Astrocyte of the hippocampus (primary cell): ENCODE results near the gene PPIL6.
A peak's percentile ranks its signal among the peaks of the same experiment; 100 is the strongest.
"Not testable (repeated sequence)": the region's sequence is repeated elsewhere in the genome, so short reads cannot be mapped to it uniquely, and the experiment has no call there.

Experiments
- DNase-seq: peaks from one replicate; pipeline ENCODE4 v3.0.0; 2011; ENCODE audit warnings: low read depth, low spot score

The PPIL6 gene

DNA sequence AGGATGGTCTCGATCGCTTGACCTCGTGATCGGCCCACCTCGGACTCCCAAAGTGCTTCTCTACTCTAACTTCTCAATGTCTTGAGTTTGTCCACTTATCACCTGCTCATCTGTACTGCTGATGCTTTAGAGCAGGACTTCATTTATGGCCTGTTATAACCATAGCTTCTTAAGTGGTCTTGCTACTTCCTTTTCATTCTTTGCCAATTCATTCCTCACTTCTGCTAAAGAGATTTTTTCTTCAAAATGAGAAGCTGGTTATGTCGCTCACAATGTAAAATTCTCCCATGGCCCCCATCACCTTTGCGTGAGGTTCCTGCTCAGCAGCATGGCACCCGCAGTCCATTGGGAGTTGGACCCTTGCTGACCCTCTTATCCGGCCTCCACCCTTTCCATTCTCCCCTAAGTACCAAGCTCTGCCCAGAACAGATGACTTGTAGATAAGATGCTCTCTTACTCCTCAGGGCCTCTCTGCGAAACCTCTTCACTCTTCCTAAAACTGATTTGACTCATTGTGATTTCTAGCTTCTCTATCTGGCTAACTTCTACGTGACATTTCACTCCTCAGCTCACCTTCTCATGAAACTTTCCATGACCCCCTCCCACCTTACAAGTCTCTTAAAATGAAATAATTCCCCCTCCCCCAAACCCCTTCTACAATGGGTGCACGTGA, 44.2 kb downstream of the PPIL6 start:
- no peak for DNase-seq

- DNase-seq = peak; percentile 39
Measured at GRCh38 chr6:109393886-109394281, 46.5 kb downstream of the PPIL6 start.

GRCh38 chr6:109393157-109393885, 47.1 kb downstream of the PPIL6 start:
- no peak for DNase-seq

GRCh38 chr6:109389650-109390274, 50.7 kb downstream of the PPIL6 start:
- no peak for DNase-seq

DNA sequence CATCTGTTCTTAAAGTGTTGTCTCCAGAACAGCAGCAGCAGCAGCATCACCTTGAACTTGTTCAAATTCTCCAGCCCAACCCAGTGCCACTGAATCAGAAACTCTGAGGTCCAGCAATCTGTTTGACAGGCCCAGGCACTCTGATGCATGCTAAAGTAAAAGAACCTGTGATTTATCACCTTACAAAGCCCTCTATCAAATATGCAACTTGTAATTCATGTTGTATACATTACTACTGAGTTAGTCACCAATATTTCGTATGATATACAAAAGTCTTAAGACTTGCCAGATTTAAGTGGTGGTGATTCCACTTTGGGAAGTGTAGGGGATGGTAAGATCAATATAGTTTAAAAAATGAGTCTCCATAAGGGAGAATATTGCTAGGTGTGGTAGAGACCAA, 52.2 kb downstream of the PPIL6 start:
- DNase-seq = no peak

DNA sequence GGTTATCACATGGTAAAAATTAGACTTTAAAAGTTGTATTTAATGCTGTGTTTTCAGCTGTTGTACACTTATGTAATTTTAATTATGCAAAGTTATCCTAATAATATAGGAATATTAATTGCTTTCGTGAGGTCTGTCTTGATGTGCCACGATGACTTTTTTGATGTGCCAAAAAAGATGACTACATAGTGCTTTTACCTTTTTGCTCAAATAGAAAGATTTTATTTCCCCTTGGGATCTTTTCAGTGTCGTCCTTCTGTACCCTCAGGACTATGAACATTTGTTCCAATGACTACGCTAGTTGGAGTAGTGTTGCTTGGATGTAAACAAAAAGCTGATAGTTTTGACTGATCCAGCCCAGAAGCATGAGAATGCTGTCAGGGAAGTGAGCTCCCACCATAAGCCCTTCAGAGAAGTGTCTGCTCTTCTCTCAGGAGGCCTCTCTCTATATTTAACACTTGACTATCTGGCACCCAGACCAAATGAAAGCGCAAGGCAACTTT, 56.9 kb downstream of the PPIL6 start:
- no peak for DNase-seq

- DNase-seq = peak; percentile 96
Measured at GRCh38 chr6:109382576-109383437, 57.6 kb downstream of the PPIL6 start.

DNA sequence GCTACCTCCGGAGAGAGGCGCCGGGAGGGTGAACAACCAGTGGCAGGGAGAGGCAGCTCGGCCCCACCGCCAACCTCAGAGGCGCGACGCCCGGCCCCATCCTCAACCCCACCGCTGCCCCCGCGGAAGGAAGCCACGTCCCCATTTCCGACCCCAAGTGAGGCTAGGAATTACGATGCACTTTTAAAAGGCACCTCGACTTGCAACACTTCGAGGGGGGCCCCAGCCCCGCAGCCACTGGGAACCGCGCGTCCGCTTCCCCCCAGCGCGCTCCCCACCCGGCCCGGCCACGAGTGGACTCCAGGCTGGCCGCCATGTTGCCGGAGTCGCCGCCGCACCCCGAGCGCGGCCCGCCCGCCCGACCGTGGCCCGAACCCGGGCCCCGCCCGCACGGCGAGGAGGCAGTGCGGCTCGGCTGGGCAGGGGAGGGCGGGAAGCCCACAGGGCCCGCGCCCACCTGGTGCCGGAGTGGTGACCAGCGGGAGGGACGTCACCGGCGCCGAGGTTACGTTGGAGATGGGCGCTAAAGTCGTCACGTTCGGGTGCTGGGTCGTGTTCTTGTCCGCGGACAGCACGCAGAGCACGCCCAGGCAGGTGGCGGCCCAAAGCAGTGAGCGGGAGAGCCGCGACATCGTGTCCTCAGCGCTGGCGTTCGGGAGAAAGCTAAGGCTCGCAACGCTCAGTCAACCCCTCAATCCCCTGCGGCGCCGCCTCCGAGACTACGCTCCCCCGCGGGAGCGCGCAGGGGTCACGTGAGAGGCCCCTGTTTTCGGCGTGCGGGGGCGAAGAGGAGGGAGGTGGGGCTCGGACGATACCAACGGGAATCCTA, 58.5 kb downstream of the PPIL6 start, which contains the start of gene CD164:
CD164 (minus strand) TSS at position 721 of the 829 bp plus-strand sequence; CDS start at position 632, 89 bp downstream.
- peak; percentile 97 for DNase-seq

- DNase-seq = no peak
Measured at GRCh38 chr6:109381061-109381746, 59.2 kb downstream of the PPIL6 start.

- peak; percentile 49 for DNase-seq
Measured at GRCh38 chr6:109379711-109380110, 60.7 kb downstream of the PPIL6 start.

DNA sequence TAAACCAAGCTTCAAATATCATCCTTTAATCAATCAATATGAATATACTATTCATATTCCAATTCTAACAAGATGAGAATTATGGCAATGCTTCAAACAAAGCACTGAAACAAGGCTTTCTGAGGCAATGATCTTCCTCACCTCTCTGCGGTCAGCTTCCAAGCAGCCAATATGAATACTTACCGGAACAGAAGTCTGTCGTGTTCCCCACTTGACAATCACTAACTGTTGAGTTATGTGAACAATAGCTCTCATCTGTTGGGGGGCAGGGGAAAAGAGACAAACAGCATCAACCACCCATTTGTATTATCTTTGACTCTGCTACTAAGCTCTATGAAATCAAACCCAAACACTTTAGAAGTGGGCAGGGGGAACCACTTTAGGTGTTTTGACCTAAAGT, 62.7 kb downstream of the PPIL6 start:
- no peak for DNase-seq

- no peak for DNase-seq
Measured at GRCh38 chr6:109374326-109374892, 66.0 kb downstream of the PPIL6 start.

GRCh38 chr6:109373762-109374161, 66.7 kb downstream of the PPIL6 start:
- DNase-seq = no peak

GRCh38 chr6:109373331-109373730, 67.1 kb downstream of the PPIL6 start:
- no peak for DNase-seq

GRCh38 chr6:109372130-109372529, 68.3 kb downstream of the PPIL6 start:
- DNase-seq = peak; percentile 36

DNA sequence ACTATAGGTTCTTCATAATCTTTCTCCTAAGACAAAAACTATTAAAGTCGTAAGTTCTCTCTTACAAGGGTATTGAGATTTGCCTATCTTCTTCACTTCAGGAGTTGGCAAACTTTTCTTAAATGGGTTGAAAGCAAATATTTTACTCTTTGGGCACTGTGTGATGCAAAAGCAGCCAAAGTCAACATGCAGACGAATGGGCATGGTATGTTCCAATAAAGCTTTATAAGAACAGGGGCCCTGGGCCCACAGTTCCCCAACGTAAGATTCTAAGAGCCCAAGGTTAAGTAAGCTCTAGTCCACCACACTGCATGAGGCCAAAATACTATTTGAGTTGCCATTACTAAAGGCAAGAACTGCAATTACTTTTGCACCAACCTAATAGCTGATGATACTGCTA, 69.6 kb downstream of the PPIL6 start:
- peak; percentile 35 for DNase-seq

DNA sequence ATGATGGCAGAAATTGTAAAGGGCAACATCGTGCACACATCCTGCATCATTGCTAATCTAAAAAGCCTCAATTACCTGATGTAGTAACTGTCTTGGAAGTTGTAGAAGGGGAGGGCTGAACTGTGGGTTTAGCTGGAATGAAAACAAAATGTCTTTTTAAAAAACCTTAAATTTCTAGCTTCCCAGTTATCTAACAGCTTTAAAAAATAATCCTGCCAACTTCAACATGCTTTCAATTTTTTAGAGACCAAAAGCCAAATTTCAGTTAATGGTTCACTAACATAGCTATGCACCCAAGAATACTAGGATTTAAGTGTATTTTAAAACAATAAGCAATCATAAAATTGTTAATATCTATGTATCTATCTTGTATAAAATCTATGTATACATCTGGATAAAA, 70.1 kb downstream of the PPIL6 start:
- DNase-seq = peak; percentile 36

GRCh38 chr6:109369728-109370127, 70.7 kb downstream of the PPIL6 start:
- no peak for DNase-seq

DNA sequence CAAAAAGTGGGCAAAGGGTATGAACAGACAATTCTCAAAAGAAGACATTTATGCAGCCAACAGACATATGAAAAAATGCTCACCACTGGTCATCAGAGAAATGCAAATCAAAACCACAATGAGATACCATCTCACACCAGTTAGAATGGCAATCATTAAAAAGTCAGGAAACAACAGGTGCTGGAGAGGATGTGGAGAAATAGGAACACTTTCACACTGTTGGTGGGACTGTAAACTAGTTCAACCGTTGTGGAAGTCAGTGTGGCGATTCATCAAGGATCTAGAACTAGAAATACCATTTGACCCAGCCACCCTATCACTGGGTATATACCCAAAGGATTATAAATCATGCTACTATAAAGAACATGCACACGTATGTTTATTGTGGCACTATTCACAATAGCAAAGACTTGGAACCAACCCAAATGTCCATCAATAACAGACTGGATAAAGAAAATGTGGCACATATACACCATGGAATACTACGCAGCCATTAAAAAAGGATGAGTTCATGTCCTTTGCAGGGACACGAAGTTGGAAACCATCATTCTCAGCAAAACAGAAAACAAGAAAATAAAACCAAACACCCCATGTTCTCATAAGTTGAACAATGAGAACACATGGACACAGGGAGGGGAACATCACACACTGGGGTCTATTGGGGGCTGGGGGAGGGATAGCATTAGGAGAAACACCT, 75.9 kb downstream of the PPIL6 start:
- DNase-seq = not testable (repeated sequence)
